Occipital lobe (tissue), 2 donors: Measurements from ENCODE around the gene KCNIP2. TPM values are rescaled to one million over a fixed set of nuclear protein-coding genes. Genes with fewer than 3 reads are reported as not detected.

Source experiments
- DNase-seq: peaks from one replicate; lab custom pipeline; 2025; lab: John Stamatoyannopoulos, UW
- total RNA-seq: library from RNA; depleted of rRNA; stranded (reverse); fragments of >200 nt; gene quantifications from one replicate; pipeline ENCODE4 v1.2.3, GENCODE V29; 2014

The KCNIP2 gene
- total RNA-seq, 1 donor from 2014 or later, result 6.9 TPM

DNA sequence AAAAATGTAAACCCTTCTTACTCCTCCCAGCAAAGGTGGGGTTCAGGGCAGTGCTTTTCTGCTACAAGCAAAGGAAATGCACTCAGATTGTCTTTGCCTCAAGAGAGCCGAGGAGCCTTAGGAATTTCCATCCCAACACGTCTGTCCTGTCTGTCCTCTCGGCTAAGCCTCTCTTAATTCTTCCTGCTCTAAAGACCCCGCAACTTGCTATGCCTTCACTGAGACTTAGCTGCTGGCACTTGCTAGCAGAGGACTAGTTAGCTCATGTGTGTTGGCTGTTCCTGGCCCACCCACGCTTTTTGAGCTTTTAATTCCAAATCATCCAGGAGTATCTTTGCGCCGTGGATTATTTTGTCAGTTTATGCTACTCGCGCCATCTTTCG, 59.9 kb downstream of the KCNIP2 start:
- DNase-seq, result no peak

DNA sequence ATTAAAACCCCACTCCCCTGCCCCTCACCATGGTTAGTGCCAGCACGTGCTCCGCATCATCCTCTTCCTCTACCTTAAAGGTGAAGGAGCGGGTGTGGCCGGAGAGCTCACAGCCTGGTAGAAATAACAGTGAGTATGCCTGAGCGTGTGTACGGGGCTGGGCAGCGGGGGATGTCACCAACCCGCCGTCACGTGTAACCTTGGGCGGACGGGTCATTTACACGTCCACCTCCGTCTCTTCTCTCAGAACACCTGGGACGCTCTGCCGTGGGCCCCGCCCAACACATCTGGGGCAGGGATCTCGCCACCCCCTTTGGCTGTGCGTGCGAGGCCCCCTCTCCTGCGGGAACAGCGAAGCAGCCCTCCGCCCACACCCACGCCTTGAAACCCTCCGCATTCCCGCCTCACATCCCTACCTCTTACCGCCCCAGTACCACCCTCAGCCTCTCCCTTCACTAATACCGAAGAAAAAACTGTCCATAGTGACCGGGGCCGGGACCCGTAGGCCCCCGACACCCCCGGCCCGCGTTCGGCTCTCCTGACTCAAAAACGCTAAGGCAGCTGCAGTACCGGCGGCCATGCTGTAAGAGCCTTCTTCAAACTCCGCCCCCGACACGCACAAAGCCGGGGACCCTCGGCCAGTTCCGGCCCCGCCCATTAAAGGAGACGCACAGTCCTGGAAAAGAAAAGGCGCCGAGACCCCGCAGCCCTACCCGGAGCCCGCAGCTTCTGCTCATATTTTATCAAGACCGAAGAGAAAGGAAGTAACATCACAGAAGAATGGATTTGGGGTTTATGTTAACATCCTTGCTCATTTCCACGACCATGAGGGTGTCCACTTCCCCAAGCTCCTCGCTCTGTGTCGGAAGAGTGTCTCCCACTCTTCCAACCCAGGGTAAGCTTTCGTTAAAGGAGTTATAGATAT, 60.5 kb downstream of the KCNIP2 start, which contains the start of gene NPM3:
Gene NPM3, minus strand, starts transcription at position 636 of the 925 bp plus-strand sequence. Its CDS starts 56 bp downstream, at position 580.
- DNase-seq, result peak; percentile 71

DNA sequence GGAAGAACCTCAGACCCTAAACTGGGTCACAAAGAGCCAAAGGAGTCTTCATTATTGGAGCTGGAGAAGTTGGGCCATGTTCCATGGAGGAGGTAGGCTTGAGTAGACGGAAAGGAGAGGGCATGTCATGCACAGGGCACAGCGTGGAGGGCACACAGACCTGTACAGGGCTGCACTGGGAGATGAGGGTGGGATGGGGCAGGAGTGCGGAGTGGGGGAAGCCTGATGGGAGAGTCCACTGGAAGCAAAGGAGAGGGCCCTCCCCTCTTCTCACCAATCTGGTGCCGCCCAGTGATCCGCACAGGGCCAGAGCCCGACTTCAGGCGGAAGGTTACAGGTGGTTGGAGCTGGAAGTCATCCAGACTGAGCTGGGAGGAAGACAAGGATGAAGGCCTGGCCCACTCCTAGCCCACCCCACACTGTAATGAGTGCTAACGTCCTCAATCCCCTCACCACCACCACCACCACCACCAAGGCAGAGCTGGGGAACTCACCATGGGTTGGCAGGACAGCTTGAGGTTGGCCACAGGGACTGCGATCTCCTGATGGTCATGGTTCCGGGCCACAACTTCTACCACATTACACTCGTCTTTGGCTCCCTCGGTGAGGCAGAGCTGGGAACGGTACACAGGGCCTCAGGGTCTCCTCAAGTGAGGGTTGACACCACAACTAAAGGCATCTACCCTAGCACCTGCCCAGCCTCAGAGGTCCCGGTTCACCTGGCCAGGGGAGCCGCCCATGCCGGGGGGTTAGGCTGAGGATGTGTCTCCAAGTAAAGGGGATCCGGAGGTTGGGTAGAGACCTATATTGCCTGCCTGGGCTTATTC, 61.4 kb downstream of the KCNIP2 start:
- no peak for DNase-seq

DNA sequence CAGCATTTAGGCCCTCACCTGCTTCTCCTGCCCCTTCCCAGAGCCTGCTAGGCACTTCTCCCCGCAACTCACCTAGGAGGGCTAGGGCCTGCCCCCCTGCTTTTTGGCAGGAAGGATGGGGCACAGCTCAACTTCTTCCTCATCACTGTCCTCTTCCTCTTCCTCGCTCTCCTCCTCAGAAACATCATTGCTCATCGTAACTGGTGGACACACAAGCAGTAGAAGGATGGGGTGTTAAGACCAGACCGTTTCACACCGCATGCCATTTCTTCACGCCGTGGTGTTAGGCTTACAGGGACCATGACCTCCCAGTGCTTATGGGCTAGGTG, 62.0 kb downstream of the KCNIP2 start:
- DNase-seq, result no peak

DNA sequence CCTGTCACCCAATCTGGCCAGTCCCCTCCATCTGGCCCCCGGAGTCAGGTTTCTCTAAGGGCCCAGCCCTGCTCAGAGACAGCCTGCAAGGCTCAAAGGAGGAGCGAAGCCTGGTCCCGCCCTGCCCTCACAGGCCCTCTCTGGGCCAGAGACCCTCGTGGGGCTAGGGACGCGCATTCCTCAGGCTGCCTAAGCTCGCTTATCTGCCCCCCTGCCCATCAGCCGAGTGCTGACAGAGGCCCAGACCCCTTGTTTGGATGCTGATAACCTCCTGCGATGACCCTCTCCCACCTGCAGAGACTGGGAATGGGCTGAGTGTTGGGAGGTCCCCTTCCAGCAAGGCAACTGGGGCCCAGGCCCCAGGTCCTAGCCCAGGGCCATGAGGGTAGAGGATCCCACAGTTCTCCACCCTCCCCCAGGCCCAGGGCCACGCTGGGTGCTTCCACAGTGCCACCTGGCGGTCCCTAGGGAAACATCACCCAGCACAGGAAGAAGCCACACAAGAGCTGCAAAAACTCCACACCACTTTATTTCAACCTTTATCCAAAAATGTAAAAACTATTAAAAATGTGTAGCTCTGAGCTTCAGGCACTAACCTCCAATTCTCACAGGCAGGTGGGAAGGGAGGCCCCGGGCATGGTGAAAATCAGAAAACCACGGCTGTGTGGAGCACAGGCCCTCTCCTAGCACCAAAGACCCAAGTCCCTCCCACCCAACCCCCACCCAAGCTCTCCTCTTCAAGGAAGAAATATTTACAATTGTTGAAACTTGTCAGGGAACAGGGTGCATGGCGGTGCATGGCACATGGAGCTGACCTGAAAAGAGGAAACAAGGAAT, 62.6 kb downstream of the KCNIP2 start:
- peak; percentile 41 for DNase-seq

DNA sequence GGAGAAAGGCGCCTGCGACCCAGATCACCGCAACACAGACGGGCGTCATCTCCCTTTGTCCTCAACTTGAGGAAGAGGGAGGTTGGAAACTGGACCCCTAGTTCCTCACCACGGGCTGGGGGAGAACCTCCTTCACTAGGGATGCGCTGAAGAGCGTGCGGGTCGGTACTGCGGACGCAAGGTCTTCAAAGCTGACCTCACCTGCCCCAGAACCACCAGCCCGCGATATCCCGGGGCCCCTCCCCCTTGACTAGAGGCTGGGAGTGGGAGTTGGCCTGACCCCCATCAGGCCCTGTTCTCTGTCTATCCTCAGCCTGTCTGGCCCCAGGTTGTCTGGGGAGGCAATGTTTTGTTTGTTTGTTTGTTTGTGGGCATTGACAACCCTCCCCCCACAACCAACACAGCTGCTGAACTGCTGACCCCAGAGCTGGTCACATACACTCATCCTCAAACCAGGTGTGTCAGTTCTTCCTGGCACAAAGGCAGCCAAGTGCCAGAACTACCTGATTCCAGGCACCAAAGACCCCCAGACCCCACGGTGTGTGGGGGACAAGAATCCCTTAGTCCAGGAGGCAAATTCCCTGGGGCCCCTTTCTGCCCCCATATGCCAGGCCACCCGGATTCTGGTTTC, 63.3 kb downstream of the KCNIP2 start:
- DNase-seq, result no peak

DNA sequence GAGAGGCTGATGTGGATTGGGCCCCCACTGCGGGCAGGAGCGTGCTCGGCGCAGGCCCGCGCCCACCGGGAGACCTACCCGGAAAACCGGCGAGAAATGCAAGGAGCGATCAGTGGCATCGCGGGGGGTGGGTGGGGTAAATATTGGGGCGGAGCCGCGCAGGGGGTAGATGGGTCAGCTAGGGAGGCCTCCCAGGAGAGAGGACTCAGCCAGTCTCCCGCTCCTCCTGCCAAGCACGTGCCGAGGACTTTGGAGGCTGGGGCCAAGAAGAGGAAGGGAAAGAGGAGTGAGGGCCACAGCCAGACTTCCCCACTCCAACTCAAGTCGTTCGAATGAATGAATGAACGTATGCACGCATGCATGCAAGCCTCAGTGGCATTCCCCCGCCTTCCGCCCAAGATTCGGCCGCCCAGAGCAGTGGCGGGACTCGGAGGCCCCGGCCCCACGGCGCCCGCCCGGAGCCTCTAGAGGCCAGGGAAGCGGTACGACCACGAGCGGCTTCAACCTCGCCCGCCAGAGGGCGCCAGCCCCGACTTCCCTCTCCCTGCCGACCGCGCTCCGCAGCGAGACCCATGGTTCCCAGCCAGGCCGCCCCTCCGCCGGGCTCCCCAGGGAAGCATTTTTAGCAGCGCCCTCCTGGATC, 63.9 kb downstream of the KCNIP2 start:
- peak; percentile 40 for DNase-seq

DNA sequence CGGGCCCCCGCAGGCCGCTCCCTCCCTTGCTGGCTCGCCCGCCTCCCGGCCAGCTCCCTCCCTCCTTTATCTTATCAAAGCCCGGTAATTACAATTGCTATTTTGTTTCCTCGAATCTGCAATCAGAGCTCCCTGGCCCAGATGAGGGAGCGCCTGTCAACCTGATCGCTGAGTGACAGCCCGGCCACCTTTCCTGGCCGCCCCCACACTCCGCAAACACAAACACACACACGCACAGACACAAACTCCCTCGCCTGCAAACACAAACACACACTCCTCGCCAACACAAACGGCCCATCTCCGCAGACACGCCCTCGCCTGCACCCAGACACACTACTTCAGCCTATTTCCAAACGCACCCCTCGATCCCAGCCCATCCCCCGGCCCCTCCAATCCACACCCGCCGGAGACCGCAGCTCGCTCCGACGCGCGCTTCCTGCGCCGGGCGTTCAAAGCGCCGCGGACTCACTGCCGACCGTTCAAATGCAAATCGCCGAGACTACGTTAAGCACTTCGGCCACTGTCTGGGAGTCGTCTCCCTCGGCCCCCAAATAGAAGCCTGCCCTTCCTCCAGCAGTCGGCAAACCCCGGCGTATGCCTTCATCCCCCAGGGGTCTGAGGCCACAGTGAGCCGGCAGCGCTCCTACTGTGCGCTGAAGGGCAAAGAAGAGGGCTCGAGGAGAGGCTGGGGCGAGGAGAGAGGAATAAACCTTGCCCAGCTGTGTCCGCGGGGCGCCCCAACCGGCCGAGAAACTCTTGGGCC, 64.6 kb downstream of the KCNIP2 start:
- no peak for DNase-seq

DNA sequence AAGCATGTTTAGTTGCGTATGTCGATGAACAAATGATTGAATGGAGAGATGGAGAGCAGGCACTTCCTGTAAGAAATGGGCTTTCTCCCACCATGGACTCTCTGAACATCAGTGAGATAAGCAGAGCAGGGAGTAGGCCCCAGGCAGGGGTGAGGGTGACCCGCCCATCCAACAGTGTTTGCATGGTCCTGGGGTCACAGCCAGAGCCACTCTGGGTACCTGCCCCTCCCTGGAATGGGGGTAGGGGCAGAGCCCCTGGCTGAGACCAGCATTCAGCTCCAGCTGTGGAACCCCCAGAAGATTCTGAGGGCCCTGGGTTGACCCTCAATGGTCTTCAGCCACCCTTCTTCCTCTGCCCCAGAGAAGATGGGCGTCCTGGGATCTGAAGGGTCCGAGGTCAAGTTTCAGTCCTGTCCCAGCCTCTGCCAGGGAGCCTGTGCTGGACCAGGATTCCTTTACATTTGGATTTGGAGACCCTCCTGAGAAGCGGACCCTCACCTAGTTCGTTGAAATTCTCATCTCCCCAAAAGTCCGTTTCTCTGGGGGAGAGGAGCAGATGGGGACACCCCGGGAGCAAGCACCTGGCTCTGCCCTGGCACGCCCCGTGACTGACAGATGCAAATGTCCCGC, 65.3 kb downstream of the KCNIP2 start:
- no peak for DNase-seq

DNA sequence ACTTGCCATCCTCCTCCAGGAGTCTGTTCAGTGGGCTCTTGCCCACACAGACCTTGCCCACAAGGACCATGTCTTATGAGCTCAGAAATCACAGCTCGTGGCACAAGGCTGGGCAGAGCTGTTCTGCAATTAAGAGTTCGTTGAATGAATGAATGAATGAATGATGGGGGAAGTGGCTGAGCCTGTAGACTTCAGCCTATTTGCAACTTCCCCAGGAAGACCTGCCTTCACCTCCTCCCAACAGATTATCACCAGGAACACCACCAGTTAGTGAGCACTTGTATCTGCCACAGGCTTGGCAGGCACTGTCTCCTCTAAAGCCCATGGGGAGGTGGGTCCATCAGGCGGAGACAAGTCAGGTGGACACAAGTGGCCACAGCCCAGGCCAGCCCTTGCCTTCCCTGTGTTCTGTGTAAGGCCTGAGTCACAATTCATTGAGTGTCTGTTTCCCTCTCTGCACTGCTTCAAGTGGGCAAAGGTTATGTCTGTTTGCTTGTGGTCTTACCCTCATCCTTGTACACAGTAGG, 65.9 kb downstream of the KCNIP2 start:
- no peak for DNase-seq

DNA sequence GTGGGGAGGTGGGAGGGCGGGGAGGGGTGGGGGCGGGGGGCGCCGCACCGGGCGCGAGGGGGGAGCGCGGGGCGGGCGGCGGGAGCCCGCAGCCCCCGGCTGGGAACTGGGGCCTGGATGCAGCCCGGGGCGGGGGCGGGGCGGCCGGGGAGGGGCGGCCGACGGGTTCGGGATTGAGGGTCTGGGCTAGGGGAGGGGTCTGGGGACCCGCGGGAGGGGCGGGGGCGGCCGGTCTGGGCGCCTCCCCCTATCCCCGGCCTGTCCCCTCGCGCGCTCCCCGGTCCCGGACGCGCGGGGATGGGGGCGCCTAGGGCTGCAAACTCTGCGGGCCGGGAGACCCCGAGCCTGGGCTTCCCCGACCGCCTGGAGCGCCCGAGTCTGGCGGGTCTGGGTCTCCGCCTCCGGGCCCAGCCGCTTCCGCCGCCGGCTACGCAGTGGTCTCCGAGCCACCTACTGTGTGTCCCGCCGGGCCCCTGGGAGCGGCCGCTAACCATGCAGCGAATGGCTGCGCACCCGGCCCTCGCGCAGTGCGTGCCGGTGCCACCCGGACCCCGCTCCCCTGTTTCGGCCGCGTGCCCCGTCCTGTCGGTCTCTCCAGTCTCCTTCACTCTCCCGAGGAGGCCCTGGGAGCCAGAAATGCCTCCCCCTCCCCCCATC, 67.3 kb downstream of the KCNIP2 start:
- DNase-seq, result no peak

Other genes with a start within 250 kb of the KCNIP2 start
- gene FBXW4, start 148.6 kb downstream of the KCNIP2 start, total RNA-seq, result 68.3 TPM
- gene FGF8, start 67.7 kb downstream of the KCNIP2 start, total RNA-seq, result not detected
- 35.2 TPM for gene NPM3, start 60.4 kb downstream of the KCNIP2 start, total RNA-seq
- 349 TPM for gene OGA, start 25.4 kb downstream of the KCNIP2 start, total RNA-seq
- 25.1 TPM for gene ARMH3, start 212.4 kb upstream of the KCNIP2 start, total RNA-seq
- gene HPS6, start 221.5 kb upstream of the KCNIP2 start, total RNA-seq, result 17.5 TPM